ENCODE data around the gene FARS2.

The FARS2 gene

DNA sequence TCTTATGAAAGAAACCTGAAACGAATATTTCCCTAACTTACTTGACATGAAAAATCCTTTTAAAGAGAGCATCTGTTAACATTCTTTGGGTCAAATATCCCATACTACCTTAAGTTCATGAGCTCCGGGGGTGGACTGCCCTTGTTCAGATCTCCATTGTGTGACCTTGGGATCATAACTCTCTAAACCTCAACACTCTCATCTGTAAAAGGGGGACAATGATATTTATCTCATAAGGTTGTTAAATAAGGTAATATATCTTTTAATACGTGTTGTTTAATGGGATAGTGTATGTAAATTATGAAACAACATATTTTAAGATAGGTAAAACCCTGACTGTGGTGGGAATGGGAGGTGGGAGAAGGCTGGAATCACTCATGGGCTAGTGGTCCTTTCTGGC lies 326.3 kb downstream of the FARS2 start:
- no peak for DNase-seq (ENCODE audit: low read depth)

DNA sequence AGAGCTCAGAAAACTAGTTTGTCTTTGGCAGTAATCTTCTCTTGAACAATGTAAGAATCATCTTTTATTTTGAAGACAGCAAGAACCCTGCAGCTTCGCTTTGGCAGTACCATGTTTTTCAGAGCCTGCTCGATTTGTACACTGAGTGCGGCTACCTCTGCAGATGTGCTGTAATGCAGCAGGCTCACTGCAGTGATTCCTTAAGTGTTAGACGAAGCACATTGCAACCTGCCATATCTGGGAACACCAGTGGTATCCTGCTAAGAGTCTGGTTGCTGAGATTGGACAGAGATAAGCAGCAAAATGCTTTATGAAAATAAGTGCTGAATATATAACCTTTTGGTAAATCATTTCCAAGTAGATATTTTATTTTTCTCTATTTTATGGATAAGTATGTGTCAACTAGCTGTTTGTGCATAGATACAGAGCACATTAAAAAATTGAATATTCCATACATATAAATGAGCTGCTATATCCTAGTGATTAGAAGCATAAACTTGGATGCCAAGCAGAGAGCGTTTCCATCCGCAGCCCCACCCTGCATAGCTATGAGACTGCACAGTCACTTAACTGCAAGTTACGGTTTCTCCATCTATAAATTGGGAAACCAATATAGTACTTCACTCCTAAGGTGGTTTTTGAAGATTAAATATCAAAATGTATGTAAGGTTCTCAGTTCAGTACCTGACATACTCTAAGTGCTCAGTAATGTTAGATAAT lies 328.3 kb downstream of the FARS2 start:
- DNase-seq (ENCODE audit: low read depth) = no peak

DNA sequence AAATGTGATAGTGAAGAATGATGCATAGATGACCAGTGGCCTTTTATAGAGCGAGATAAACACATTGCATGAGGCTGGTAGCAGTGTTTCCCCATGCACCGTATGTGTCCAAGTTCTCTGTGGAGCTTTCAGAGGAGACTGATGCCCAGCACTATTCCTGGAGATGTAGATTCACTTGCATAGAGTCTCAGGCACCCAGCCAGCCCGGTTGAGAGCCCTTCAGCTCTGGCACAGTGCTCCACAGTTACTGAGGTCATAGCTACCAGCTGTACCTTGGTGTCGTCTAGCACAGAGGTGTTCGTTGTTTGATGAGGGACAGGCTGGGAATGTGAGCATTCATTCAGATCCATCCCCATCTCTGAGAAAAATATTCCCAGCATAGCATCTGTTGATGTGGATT lies 328.9 kb downstream of the FARS2 start:
- DNase-seq (ENCODE audit: low read depth) = no peak

DNA sequence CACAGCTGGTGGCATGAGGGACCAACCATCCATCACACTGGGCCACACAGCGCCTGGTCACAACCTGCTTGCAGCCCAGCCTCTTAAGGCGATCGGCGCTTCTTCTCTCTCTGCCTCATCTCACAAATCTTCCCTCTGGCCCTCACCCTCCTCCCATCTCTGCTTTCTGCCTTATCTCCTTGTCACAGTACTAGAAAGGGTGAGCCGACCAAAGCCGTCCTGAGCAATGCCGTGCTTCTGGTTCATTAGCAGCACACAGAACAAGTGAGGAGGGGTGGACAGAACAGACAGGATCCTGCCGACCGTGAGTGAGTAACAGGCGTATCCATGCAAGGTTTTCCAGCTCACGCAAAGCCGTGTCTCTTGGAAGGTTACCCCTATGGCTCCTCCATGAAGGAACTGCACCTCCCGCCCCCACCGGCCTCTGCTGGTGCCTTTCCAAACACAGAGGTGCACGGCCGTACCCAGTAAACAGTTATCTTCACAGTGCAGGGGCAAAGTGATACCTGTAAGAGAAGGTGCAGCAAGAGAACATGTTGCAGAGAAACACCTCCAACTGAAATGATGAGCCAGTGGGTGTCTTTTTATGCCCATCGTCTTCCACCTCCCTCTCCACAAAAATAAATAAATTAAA lies 331.7 kb downstream of the FARS2 start:
- no peak for DNase-seq (ENCODE audit: low read depth)

DNA sequence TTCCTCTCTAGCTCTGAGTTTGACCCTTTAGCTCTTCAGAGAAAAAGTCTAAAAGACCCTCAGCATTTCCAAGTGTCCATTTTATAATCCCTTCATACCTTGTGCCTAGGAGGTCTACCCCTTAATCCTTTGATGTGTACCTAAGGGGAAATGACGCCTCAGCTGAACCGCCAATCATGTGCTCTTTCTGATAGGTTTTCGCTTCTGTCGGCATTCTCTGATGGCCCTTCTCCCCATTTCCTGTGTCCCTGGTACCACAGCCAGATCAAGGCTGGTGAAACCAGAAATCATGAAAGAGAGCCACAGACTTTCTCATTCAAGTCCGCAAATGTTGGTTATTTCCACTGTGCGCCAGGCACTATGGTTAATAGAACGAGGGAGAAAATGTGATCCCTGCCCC lies 333.9 kb downstream of the FARS2 start:
- DNase-seq (ENCODE audit: low read depth) = no peak

DNA sequence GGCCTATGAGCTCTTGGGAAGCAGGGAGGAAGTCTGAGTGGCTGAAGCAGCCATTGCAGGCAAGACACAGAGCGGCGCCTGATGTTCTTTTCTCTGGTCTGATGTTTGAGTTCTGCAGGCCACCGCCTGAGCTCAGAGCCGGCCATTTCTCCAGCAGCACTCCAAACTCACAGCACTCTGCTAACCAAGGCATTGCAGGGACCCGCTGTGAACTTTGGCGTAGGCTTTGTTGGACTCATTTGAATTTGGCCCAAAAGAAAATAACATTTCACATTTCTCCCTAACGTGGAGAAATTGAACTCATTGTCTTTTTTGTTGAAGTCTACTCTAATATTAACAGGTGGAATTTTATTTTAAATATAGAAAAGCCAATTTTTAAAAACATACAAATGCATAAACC lies 336.1 kb downstream of the FARS2 start:
- no peak for DNase-seq (ENCODE audit: low read depth)

DNA sequence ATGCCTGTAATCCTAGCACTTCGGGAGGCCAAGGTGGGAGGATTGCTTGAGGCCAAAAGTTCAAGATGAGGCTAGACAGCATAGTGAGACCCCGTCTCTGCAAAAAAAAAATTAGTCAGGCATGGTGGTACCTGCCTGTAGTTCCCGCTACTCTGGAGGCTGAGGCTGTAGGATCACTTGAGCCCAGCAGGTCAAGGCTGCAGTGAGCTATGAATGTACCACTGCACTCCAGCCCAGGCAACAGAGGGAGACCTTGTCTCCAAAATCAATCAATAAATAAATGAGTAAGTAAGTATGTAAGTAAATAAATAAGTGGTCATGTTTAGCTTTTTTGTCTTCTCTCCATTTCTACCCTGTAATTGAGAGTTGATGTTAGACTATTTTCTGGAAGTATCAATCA lies 336.8 kb downstream of the FARS2 start:
- no peak for DNase-seq (ENCODE audit: low read depth)

DNA sequence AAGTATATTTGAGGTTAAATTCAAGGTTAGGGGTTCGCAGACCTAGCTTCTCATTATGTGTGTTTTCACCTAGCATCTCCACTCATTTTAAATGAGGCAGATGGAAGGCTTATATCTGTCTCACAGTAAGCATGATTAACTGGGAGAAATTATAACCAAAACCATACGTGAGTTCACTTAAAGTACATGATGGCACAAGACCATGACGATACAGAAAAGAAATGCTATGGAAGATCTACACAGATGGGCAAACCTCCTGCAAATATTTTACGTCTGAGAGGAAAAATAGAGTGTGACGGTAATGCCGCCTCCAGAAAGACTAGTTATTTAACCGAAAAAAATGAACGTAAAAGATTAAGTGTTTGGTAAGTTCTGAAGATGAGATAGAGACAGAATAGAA lies 337.8 kb downstream of the FARS2 start:
- no peak for DNase-seq (ENCODE audit: low read depth)

DNA sequence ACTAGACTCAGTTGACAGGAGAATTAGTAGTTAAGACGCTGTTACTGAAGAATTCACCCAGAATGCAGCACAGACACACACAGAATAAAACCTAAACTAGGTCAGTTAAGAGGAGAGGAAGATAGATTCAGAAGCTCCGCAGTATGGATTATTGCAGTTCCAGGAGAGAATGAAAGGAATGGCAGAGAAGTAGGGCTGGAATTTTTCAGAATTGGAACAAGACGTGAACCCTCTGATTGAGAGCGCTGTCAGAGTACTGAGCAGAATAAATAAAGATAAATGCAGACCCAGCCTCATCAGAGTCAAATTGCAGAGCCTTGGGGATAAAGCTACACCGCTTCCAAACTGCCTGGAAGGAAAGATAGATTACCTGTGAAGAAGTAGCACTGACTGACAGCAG lies 344.6 kb downstream of the FARS2 start:
- no peak for DNase-seq (ENCODE audit: low read depth)

DNA sequence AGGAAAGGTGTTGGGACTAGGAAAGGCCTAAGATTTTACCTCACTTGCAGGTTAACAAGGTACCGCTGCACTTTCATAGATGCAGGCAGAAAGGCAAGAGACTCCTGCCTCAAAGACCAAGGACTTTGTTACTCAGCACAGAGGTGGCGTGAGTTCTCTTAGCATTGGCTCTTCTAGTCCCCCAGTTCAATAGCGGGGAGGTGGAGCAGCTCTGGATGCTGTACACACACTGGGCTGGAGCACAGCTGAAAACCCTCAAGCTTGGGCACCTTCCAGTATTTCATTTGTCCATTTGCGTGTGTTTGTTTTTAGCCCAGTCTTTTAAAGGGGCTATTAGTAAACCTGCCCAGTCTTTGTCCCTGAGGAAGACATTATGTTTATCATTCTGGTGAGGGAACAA lies 345.2 kb downstream of the FARS2 start:
- DNase-seq (ENCODE audit: low read depth) = no peak

DNA sequence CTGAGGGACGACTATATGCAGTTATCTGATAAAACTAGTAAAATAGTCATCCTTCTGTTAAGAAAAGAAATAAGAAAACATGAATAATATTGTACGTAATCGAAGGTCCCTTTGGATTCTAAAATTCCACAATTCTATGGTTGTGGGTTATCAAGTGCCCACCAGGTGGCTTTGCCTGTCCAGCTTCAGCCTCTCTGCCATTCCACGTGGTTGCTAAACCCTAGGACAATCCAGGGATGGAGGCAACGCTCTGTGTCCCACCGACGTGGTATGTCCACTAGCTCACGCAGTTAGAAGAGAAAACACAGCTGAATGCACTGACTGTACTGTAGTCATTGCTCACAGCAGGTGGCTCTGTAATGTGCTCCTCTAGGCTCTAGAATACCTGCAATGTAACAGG lies 349.3 kb downstream of the FARS2 start:
- no peak for DNase-seq (ENCODE audit: low read depth)

DNA sequence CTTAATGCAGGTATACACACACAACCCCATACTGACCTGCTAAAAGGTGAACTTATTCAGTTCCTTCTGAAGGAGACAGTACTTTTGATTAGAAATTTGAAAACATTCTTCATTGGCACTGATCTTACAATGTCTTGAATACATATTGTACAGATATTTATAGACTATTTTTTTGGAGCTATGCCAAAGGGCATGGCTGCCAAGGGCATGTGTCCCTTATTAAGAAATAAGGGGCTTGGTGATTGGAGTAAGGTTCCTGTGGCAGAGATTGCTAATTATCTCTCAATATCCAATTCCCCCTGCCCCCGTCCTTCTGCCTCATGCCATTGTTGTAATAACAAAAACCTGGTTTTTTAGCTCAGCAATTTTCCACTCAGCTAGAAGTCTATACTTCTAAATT lies 355.9 kb downstream of the FARS2 start:
- DNase-seq (ENCODE audit: low read depth) = no peak

DNA sequence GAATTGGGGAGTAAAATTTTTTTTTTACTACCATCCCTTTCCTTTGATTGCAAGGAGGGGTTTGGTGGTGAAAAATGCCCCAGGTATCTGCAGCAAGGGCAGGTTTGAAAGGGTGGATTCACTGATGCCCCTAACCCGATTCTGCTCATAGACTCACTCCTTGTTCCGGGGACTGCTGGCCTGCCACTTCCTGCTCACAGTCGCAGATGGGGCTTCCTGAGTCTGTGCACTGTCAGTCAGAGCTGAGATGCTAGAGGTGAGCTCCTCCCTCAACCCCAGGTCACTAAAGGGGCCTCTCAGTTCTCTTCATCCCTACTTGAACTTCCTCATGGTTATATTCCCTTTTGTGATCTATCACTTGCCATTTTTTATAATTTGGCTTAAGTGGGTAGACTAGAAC lies 357.9 kb downstream of the FARS2 start:
- DNase-seq (ENCODE audit: low read depth) = no peak

DNA sequence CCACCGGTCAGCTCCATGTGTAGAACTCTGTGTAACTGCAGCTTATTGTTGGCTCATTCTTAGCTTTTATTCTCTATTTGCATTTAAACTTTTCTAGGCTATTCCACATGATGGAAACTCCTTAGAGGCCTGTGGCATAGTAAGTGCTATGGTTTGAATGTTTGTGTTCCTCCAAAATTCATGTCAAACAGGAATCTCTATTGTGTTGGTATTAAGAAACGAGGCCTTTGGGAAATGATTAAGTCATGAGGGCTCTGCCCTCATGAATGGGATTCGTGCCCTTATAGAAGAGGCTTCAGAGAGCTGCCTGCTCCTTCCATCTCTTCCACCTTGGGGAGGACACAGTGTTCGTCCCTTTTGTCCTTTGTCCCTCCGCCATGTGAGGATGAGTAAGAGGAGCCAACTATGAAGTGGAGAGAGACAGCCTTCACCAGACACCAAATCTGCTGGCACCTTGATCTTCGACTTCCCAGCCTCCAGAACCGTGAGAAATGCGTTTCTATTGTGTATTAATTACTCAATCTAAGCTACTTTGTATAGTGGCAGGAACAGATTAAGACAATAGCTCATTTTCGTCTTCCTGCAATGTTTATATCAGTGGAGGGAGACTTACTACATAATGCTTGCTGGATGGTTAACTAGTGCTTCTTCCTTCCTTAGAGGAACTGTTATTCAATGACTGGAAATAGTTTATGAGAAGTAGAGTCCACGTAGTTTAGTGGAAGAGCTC lies 361.1 kb downstream of the FARS2 start:
- no peak for DNase-seq (ENCODE audit: low read depth)

DNA sequence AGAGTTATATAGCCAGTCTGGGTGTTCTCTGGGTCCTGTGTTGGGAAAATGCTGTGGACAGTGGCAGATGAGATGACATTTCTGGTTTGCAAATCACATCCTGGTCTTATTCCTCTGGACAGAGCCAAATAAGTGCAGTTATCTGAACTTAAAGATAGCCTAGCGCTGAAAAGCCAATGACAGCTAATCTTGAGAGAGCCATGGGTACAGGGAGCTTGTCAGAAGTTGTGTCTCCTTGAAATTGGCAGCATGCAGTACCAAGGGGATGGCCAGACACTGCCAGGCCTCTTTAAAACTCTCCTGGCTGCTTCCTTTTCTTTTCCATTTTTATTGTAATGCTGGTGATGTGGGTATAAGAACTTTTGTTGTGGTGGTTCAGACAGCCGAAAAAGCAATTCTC lies 362.5 kb downstream of the FARS2 start:
- no peak for DNase-seq (ENCODE audit: low read depth)

DNA sequence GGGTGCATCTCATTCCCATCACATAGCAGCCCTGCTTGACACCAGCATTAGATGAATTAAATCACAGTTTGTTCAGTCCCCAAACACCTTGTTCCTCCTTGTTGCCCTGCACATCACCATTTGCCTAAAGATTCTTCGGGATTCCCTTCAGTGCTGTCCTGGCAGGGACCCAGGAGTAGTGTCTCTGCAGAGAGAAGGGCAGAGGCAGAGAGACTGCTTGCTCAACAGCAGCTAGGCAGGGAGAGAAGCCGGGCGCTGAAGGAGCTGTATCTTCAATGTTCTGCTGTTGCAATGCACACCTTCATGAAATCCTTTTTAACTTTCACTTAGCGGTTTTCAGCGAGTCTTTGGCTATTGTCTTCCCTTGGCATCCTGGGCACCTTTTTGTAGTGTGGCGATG lies 362.9 kb downstream of the FARS2 start:
- no peak for DNase-seq (ENCODE audit: low read depth)

DNA sequence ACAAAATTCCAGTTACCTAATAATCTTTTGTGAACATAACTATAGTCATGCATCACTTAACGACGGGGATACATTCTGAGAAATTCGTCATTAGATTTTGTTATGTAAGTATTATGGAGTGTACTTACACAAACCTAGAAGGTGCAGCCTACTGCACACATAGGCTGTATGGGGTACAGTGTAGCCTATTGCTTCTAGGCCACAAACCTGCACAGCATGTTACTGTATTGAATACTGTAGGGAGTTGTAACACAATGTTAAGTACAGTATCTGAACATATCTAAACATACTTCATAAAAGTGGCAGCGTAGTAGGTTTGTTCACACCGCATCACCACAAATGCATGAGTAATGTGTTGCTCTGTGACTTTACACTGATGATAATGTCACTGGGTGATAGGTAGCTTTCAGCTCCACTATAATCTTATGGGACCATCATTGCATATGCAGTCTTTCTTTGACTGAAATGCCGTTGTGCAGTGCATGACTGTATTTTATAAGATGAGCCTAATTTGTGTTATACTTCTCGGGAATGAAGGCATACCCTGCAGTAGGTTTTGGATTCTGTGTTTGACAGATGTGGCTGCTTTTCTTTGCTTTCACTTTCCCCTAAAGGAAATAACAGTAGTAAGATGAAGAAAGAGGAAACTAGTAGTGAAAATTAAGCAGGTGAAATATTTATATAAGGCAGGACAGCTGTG lies 365.6 kb downstream of the FARS2 start:
- DNase-seq (ENCODE audit: low read depth) = no peak

DNA sequence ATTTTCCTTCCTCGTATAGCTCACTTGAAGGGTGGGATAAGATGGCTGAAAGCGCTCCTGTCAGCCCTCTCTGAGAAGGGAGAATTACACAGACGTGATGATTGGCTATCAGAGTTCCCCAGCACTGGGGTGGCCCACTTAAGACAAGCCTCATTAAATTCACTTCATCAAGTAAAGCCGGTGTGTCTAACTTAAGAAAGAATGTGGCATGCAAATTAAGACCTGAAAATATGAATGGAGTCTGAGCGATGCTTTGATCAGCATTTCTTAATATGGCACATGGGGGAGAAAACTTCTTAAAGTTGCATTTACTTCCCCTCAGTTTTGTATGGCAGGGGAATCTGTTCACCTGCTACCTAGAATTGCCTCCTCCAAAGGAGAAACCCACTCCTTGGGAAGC lies 369.3 kb downstream of the FARS2 start:
- no peak for DNase-seq (ENCODE audit: low read depth)

DNA sequence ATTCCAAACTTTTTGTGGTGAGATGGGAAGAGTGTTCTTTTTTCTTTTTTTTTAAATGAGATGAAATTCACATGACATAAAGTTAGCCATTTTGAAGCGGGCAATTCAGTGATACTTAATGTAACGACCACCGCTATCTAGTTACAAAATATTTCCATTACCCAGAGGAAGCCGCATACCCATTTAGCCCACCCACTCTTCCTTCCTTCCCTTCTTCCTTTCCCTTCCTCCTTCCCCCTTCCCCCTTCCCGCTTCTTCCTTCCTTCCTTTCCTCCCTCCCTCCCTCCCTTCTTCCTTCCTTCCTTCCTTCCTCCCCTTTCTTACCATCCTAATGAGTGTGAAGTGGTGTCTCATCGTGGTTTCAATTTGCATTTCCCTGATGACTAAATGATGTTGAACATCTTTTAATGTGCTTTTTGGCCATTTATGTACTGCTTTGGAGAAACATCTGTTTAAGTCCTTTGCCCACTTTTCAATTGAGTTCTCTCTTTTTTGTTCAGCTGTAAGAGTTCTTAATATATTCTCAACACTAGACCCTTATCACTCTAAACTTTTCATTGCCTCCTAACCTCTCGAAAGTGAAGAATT lies 371.1 kb downstream of the FARS2 start:
- DNase-seq (ENCODE audit: low read depth) = no peak

DNA sequence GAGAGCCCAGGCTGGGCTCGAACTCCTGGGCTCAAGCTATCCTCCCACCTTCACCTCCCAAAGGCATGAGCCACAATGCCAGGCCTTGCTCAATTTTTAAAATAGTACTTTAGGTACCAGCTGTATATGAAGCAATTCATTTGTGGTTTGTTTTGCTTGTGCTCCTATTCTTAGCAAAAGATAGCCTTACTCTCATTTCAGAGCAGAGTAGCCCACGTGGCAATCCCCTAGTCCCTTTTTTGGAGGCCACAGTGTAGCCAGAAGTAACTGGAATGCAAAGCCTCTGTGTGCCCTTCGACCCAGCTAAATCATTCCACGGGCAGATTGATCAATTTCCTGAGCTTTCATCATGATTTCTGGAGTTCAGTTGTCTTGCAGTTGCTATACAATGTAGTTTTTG lies 373.2 kb downstream of the FARS2 start:
- DNase-seq (ENCODE audit: low read depth) = no peak

DNA sequence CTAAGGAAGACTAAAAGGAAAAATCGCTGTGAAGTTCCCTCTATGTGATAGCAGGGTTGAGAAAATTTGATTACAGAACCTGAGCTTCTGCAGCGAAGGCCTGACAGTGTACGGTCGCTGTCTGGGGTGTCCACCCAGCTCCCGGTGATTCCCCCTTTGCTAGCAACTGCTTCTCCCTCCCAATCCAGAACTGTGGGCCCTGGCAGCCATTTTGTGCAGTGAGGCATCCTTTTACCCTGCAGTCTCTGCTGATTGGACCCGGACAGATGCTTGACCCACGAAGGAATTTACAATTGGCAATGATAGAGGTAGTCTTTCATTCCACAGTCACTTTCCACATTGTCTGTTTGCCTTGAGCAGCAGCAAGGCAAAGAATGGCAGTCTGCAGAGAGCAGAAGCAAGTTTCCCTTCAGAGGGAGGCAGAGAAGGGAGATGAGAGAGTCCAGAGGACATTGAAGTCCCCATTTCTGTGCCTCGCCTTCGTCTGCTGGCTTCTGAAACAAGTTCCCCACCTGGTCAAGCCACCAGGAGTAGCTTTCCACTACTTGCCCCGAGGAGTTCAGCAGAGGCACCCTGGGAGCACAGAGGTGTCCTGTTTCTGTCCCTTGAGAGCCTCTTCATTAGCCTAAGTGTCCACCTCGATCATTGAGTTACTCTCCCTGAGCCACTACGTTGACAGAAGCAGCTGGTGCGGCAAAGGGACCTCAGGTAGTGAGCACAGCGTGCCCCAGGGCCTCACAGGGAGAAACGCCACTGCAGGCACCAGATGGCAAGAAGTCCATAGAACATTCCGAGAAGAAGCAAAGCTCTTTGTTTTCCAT lies 375.1 kb downstream of the FARS2 start:
- no peak for DNase-seq (ENCODE audit: low read depth)

DNA sequence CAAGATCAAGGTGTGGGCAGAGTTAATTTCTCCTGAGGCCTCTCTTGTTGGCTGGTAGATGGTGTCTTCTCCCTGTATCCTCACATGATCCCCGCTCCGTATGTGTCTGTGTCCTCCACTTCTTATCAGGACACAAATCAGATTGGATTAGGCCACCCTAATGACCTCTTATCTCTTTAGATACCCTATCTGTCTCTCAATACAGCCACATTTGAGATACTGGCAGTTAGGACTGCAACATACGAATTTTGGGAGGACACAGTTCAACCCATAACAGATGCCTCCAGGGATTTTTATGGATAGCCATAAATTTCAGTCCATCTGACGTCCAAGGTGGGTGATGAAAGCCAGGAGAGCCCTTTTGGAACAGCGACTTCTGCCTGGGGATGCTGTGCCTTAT lies 376.4 kb downstream of the FARS2 start:
- no peak for DNase-seq (ENCODE audit: low read depth)
